GM06990 (cell line): ENCODE results near the gene SERPINF2.

Experiments used
- DNase-seq: peaks from one replicate; pipeline ENCODE4 v3.0.0-alpha.2; 2011; ENCODE audit not compliant: insufficient read length; ENCODE audit errors: extremely low read depth
- H3K27me3 ChIP-seq: replicated peaks from 2 replicates; pipeline ENCODE4 v1.6.0; 2011; ENCODE audit warnings: low read length; ENCODE audit not compliant: control insufficient read depth, insufficient read depth
- H3K36me3 ChIP-seq: 2 replicates; pipeline ENCODE4 v1.5.1; 2011; ENCODE audit warnings: low read length; ENCODE audit not compliant: control insufficient read depth, insufficient read depth
- H3K4me3 ChIP-seq: replicated peaks from 2 replicates; pipeline ENCODE4 v1.5.1; 2011; ENCODE audit warnings: low read depth, mild to moderate bottlenecking, control low read depth, low read length
- CTCF ChIP-seq: IDR thresholded peaks from 2 replicates; pipeline ENCODE4 v1.5.1; 2011; ENCODE audit warnings: low read length, control low read depth, mild to moderate bottlenecking, inconsistent platforms; ENCODE audit not compliant: insufficient read depth, poor library complexity, severe bottlenecking

Gene SERPINF2

GRCh38 chr17:1730326-1731193, 12.1 kb upstream of the SERPINF2 start:
- no peak for TF ChIP-seq CTCF
- no peak for DNase-seq
- Histone ChIP-seq H3K4me3 (no peak overlapping the region), H3K27me3 (no peaks in the 10 kb centered on the region), H3K36me3 (peaks cover 15% of the 10 kb centered on the region)

GRCh38 chr17:1731194-1731506, 11.5 kb upstream of the SERPINF2 start:
- no peak for DNase-seq
- Histone ChIP-seq H3K27me3 (no peaks in the 10 kb centered on the region), H3K4me3 (no peak overlapping the region), H3K36me3 (peaks cover 15% of the 10 kb centered on the region)
- TF ChIP-seq CTCF = no peak

GRCh38 chr17:1732241-1732832, 10.3 kb upstream of the SERPINF2 start:
- no peak for DNase-seq
- TF ChIP-seq CTCF = no peak
- Histone ChIP-seq H3K27me3 (no peaks in the 10 kb centered on the region), H3K36me3 (peaks cover 10% of the 10 kb centered on the region), H3K4me3 (no peak overlapping the region)

- no peak overlapping the region for H3K4me3 ChIP-seq
- TF ChIP-seq CTCF = no peak
- H3K27me3 ChIP-seq = no peaks in the 10 kb centered on the region
- DNase-seq = no peak
- H3K36me3 ChIP-seq = peaks cover 11% of the 10 kb centered on the region
Observed at GRCh38 chr17:1732833-1733321, 9.8 kb upstream of the SERPINF2 start.

- Histone ChIP-seq H3K36me3 (peaks cover 13% of the 10 kb centered on the region), H3K4me3 (no peak overlapping the region), H3K27me3 (no peaks in the 10 kb centered on the region)
- no peak for TF ChIP-seq CTCF
- DNase-seq = no peak
Observed at GRCh38 chr17:1733759-1734158, 8.9 kb upstream of the SERPINF2 start.
